Aorta (tissue), 5 donors: ENCODE measurements around the gene PHF21B. TPM values are rescaled to one million over a fixed set of nuclear protein-coding genes. Genes with fewer than 3 reads are reported as not detected.
"Not testable (repeated sequence)": the region's sequence is repeated elsewhere in the genome, so short reads cannot be mapped to it uniquely, and the experiment has no call there.

Experiments used
- ATAC-seq: fragments of 200-7000 bp; cut with Tn5 transposase; one replicate; pipeline ENCODE4 v1.9.1; 2022; ENCODE audit warnings: moderate library complexity; ENCODE audit not compliant: low FRiP score
- DNase-seq, 2 donors: peaks; one replicate each; pipeline ENCODE4 v3.0.0-alpha.2; 2020
- H3K27ac ChIP-seq, 2 donors: one replicate each; pipeline ENCODE4 v1.5.1; 2013; ENCODE audit warnings: low read length in 2 of 2, mild to moderate bottlenecking in 2 of 2, moderate library complexity in 2 of 2, control low read depth in 1 of 2, inconsistent platforms in 1 of 2, low read depth in 1 of 2
- H3K27me3 ChIP-seq, 2 donors: one replicate each; pipeline ENCODE4 v1.6.1; 2013; ENCODE audit warnings: control low read depth in 1 of 2, low read length in 1 of 2, mild to moderate bottlenecking in 1 of 2, moderate library complexity in 1 of 2; ENCODE audit not compliant: insufficient read depth in 2 of 2, control insufficient read depth in 1 of 2
- H3K36me3 ChIP-seq, 2 donors: one replicate each; pipeline ENCODE4 v1.6.1; 2013; ENCODE audit warnings: control low read depth in 1 of 2, low read length in 1 of 2, mild to moderate bottlenecking in 1 of 2; ENCODE audit not compliant: insufficient read depth in 2 of 2, control insufficient read depth in 1 of 2
- H3K4me1 ChIP-seq, 2 donors: one replicate each; pipeline ENCODE4 v1.6.1; 2013; ENCODE audit warnings: low read length in 2 of 2, control low read depth in 1 of 2, mild to moderate bottlenecking in 1 of 2, moderate library complexity in 1 of 2; ENCODE audit not compliant: insufficient read depth in 2 of 2, control insufficient read depth in 1 of 2
- H3K4me3 ChIP-seq, 2 donors: one replicate each; pipeline ENCODE4 v1.5.1; 2013; ENCODE audit warnings: low read length in 2 of 2, control low read depth in 1 of 2, mild to moderate bottlenecking in 1 of 2
- H3K9me3 ChIP-seq: one replicate; pipeline ENCODE4 v1.6.1; 2013; ENCODE audit warnings: mild to moderate bottlenecking, low read length; ENCODE audit not compliant: control insufficient read depth
- WGBS, 2 donors: extraction: QIAGEN DNeasy Blood & Tissue Kit; methylation state at CpG; one replicate each; pipeline ENCODE4 v1.1.7; 2013; 5-methylcytosine and 5-hydroxymethylcytosine counted together
- intact Hi-C, 2 donors: fragments of 100-400 bp; cut with DNase I; formaldehyde crosslinking; loops; one replicate each; pipeline versions ENCODE4 v1.14.2 to v1.15.0; 2022
- polyA plus RNA-seq, 2 donors: library from polyadenylated mRNA; stranded (reverse); fragments of 200-250 nt; gene quantifications; one replicate each; pipeline ENCODE4 v1.2.3, GENCODE V29; 2013
- total RNA-seq, 2 donors: library from RNA; stranded (reverse); fragmentation: NEBNext Ultra II Directional; extraction: Animal tissue kit (Norgen Biotek cat#: 25700); gene quantifications; one replicate each; pipeline ENCODE4 v1.2.1, GENCODE V29; 2021
- donor health status: healthy with polysubstance abuse.
- donor health status: Bipolar disorder and iron deficiency.
- donor health status: DM: no; HTN: no; CAD: no.
- donor health status: DM: no; HTN: no; CAD: no.
- donor health status: DM: yes; HTN: yes; CAD: no.

PHF21B gene
- total and polyA plus RNA-seq, 4 donors: 0.75 to 1.8 TPM; not detected in 2

GRCh38 chr22:44858819-44859218 lies 151.0 kb downstream of the PHF21B start:
- H3K36me3 ChIP-seq, H3K9me3 ChIP-seq, H3K4me1 ChIP-seq, H3K27ac ChIP-seq, DNase-seq, H3K4me3 ChIP-seq, H3K27me3 ChIP-seq, ATAC-seq, intact Hi-C loops: not testable (repeated sequence)
- 55 to 56% methylated on average over 7 of the region's 7 CpGs for WGBS, 2 donors

DNA sequence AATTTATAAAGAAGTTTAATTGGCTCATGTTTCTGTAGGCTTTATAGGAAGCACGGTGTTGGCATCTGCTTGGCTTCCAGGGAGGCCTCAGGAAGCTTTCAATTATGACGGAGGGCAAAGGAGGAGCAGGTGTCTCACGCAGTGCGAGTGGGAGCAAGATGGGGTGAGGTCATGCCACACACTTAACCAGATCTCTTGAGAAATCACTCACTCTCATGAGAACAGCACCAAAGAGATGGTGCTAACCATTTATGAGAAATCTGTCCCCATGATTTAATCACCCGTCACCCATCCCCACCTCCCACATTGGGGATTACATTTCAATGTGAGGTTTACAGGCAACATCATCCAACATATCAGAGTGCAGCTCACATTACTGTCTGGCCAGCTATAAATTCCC lies 153.9 kb downstream of the PHF21B start:
- no peaks in the 10 kb centered on the region for H3K27me3 ChIP-seq
- DNase-seq: peak in 1 of 2 donors; percentile 3
- no peaks in the 10 kb centered on the region for H3K36me3 ChIP-seq
- WGBS, 2 donors: 86 to 92% methylated on average over 5 of the region's 5 CpGs
- H3K4me1 ChIP-seq: no peaks in the 10 kb centered on the region
- no peak overlapping the region for H3K27ac ChIP-seq
- intact Hi-C loops: no loop called here
- H3K9me3 ChIP-seq: no peaks in the 10 kb centered on the region
- no peak overlapping the region for H3K4me3 ChIP-seq
- no peak for ATAC-seq

GRCh38 chr22:44854641-44855040 lies 155.2 kb downstream of the PHF21B start:
- H3K27me3 ChIP-seq, H3K4me1 ChIP-seq, H3K9me3 ChIP-seq, intact Hi-C loops, ATAC-seq, H3K36me3 ChIP-seq, H3K27ac ChIP-seq, H3K4me3 ChIP-seq: not testable (repeated sequence)
- WGBS, 2 donors: 81 to 82% methylated on average over 8 of the region's 8 CpGs
- peak in 1 of 2 donors; percentile 39 for DNase-seq

- Histone ChIP-seq H3K27ac (no peak overlapping the region), H3K9me3 (no peaks in the 10 kb centered on the region), H3K4me1 (no peaks in the 10 kb centered on the region), H3K27me3 (no peaks in the 10 kb centered on the region), H3K36me3 (no peaks in the 10 kb centered on the region), H3K4me3 (no peak overlapping the region)
- WGBS, 2 donors: 55 to 63% methylated on average over 6 of the region's 6 CpGs
- DNase-seq (peak in 1 of 2 donors; percentile 3), ATAC-seq (no peak)
- intact Hi-C loops: no loop called here
Observed at GRCh38 chr22:44850946-44851345, 158.9 kb downstream of the PHF21B start.

DNA sequence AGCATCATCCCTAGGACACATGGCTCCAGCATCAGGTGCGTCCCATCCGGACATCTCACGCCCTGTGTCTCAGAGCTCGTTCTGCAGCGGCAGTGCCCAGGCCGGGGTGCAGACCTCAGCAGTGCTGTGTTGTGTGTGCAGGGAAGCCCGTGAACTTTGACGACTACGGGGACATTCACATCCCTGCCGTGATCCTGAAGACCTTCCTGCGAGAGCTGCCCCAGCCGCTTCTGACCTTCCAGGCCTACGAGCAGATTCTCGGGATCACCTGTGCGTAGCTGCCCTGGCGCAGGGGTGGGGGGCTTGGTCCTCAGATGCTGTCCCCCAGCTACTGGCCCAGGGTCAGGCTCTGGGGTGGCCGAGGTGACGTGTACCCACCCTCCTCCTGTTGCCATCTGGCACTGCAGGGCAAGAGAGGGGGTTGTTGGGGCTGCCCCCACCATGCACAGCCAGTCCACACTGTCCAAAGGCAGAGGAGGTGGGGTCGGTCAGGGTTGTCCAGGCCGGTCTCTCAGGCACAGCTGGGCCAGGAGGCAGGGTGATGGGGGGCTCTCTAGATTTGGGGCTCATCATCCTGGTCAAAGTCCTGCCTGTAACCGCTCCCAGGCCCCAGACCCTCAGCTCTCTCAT lies 160.9 kb downstream of the PHF21B start:
- H3K9me3 ChIP-seq: peaks cover 4% of the 10 kb centered on the region
- no peaks in the 10 kb centered on the region for H3K4me1 ChIP-seq
- H3K4me3 ChIP-seq: no peak overlapping the region
- ATAC-seq: peak; percentile 19
- intact Hi-C loops: no loop called here
- 90 to 91% methylated on average over 21 of the region's 21 CpGs for WGBS, 2 donors
- H3K27me3 ChIP-seq: no peaks in the 10 kb centered on the region
- H3K36me3 ChIP-seq: no peaks in the 10 kb centered on the region
- H3K27ac ChIP-seq: no peak overlapping the region
- DNase-seq: no peak

- ATAC-seq (no peak), DNase-seq (peak in 1 of 2 donors; percentile 8)
- intact Hi-C loops: no loop called here
- Histone ChIP-seq H3K9me3 (peaks cover 4% of the 10 kb centered on the region), H3K4me3 (no peak overlapping the region), H3K27ac (no peak overlapping the region), H3K27me3 (no peaks in the 10 kb centered on the region), H3K4me1 (no peaks in the 10 kb centered on the region), H3K36me3 (no peaks in the 10 kb centered on the region)
- 72% methylated on average over 14 of the region's 14 CpGs for WGBS, 2 donors
Observed at GRCh38 chr22:44848296-44848741, 161.5 kb downstream of the PHF21B start.

- Histone ChIP-seq H3K27ac (no peak overlapping the region), H3K36me3 (no peaks in the 10 kb centered on the region), H3K27me3 (no peaks in the 10 kb centered on the region), H3K4me1 (no peaks in the 10 kb centered on the region), H3K4me3 (no peak overlapping the region), H3K9me3 (peaks cover 4% of the 10 kb centered on the region)
- ATAC-seq (no peak), DNase-seq (peak in 1 of 2 donors; percentile 26)
- intact Hi-C loops: no loop called here
- 91 to 92% methylated on average over 14 to 18 of the region's 18 CpGs for WGBS, 2 donors
Observed at GRCh38 chr22:44847892-44848291, 161.9 kb downstream of the PHF21B start.

GRCh38 chr22:44847380-44847779 lies 162.4 kb downstream of the PHF21B start:
- DNase-seq (peak in 1 of 2 donors; percentile 8), ATAC-seq (no peak)
- Histone ChIP-seq H3K36me3 (no peaks in the 10 kb centered on the region), H3K4me3 (no peak overlapping the region), H3K9me3 (peaks cover 4% of the 10 kb centered on the region), H3K27ac (no peak overlapping the region), H3K4me1 (no peaks in the 10 kb centered on the region), H3K27me3 (no peaks in the 10 kb centered on the region)
- WGBS, 2 donors: 55 to 60% methylated on average over 4 of the region's 4 CpGs
- intact Hi-C loops: no loop called here

- H3K27ac ChIP-seq: no peak overlapping the region
- H3K4me1 ChIP-seq: no peaks in the 10 kb centered on the region
- H3K4me3 ChIP-seq: no peak overlapping the region
- H3K36me3 ChIP-seq: no peaks in the 10 kb centered on the region
- DNase-seq (peak in 1 of 2 donors; percentile 14), ATAC-seq (no peak)
- H3K9me3 ChIP-seq: peaks cover 4% of the 10 kb centered on the region
- 65 to 75% methylated on average over 16 of the region's 16 CpGs for WGBS, 2 donors
- intact Hi-C loops: no loop called here
- no peaks in the 10 kb centered on the region for H3K27me3 ChIP-seq
Observed at GRCh38 chr22:44846726-44847275, 163.0 kb downstream of the PHF21B start.
